ENCODE data around the gene LRP11. TPM values are rescaled to one million over a fixed set of nuclear protein-coding genes. Genes with fewer than 3 reads are reported as not detected.
A peak's percentile ranks its signal among the peaks of the same experiment; 100 is the strongest.

Gene LRP11
- total and polyA plus RNA-seq, 2 of the 13 experiments (the other 11 are each of a cell fraction or from before 2014, with no cell fraction given): 32.4 to 48.9 TPM

- TF ChIP-seq PRDM15 (CRISPR knock-in tag; IDR thresholded peaks at IDR 0.05) (no peak), ZNF30 (CRISPR knock-in tag; IDR thresholded peaks at IDR 0.05) (0 out of 2 replicates have a peak, but pooled peaks have one; percentile 33), ZNF782 (CRISPR knock-in tag; IDR thresholded peaks at IDR 0.05; ENCODE audit: borderline replicate concordance) (0 out of 2 replicates have a peak, but pooled peaks have one; percentile 50), KDM6A (CRISPR knock-in tag; IDR thresholded peaks at IDR 0.05; ENCODE audit: low read depth) (no peak), ZNF331 (CRISPR knock-in tag; IDR thresholded peaks at IDR 0.05) (no peak), CSRNP1 (CRISPR knock-in tag; IDR thresholded peaks at IDR 0.05) (no peak), ATF1 (CRISPR knock-in tag; IDR thresholded peaks at IDR 0.05) (no peak), ZFP91 (CRISPR knock-in tag; IDR thresholded peaks at IDR 0.05; ENCODE audit: borderline replicate concordance) (0 out of 2 replicates have a peak, but pooled peaks have one; percentile 39), UBTF (CRISPR knock-in tag; IDR thresholded peaks at IDR 0.05) (no peak), CCDC6 (CRISPR knock-in tag; IDR thresholded peaks at IDR 0.05) (no peak), JARID2 (CRISPR knock-in tag; IDR thresholded peaks at IDR 0.05; ENCODE audit: insufficient replicate concordance) (no peak), PHF21A (CRISPR knock-in tag; IDR thresholded peaks at IDR 0.05) (no peak), SP2 (CRISPR knock-in tag; IDR thresholded peaks at IDR 0.05) (no peak), ZKSCAN1 (IDR thresholded peaks at IDR 0.05; ENCODE audit: low read length) (no peak), SALL1 (CRISPR knock-in tag; IDR thresholded peaks at IDR 0.05) (peak; percentile 43), STAG1 (CRISPR knock-in tag; IDR thresholded peaks at IDR 0.05) (peak; percentile 12; the same call in 1 of the 2 replicates), ZNF350 (CRISPR knock-in tag; IDR thresholded peaks at IDR 0.05; ENCODE audit: borderline replicate concordance, low read depth) (0 out of 2 replicates have a peak, but pooled peaks have one; percentile 15), ZUFSP (CRISPR knock-in tag; IDR thresholded peaks at IDR 0.05; ENCODE audit: borderline replicate concordance) (0 out of 2 replicates have a peak, but pooled peaks have one; percentile 48)
Observed at GRCh38 chr6:149903938-149904611, 39.9 kb upstream of the LRP11 start (continued).
